DND-41 (cell line): ENCODE measurements around the gene PIH1D1.
A peak's percentile ranks its signal among the peaks of the same experiment; 100 is the strongest.

Experiments
- CTCF ChIP-seq: IDR thresholded peaks from 2 replicates; pipeline ENCODE4 v1.5.1; 2012; ENCODE audit warnings: borderline replicate concordance, low read length, moderate library complexity, mild to moderate bottlenecking; ENCODE audit not compliant: poor library complexity, severe bottlenecking; ENCODE audit errors: extremely low read depth
- EZH2 ChIP-seq: IDR thresholded peaks from 3 replicates; pipeline ENCODE4 v1.6.1; 2012; ENCODE audit warnings: borderline replicate concordance, low read depth, mild to moderate bottlenecking, moderate library complexity, low read length, inconsistent platforms; ENCODE audit not compliant: severe bottlenecking

- TF ChIP-seq CTCF (peak; percentile 82), EZH2 (no peak)
These were observed 8.1 kb downstream of the PIH1D1 start for GRCh38 chr19:49443366-49444099.
